HK-2 (cell line): ENCODE results near the gene FKBP11.
A peak's percentile ranks its signal among the peaks of the same experiment; 100 is the strongest.
"Not testable (repeated sequence)": the region's sequence is repeated elsewhere in the genome, so short reads cannot be mapped to it uniquely, and the experiment has no call there.

ENCODE experiments used
- DNase-seq: peaks from one replicate; pipeline ENCODE4 v3.0.0-alpha.2; 2018; ENCODE audit not compliant: unreplicated experiment

Gene FKBP11

GRCh38 chr12:48910196-48910595, 15.1 kb downstream of the FKBP11 start:
- no peak for DNase-seq

GRCh38 chr12:48909698-48910097, 15.6 kb downstream of the FKBP11 start:
- not testable (repeated sequence) for DNase-seq

- no peak for DNase-seq
Observed at GRCh38 chr12:48907245-48907644, 18.0 kb downstream of the FKBP11 start.

- DNase-seq, result peak; percentile 71
Observed at GRCh38 chr12:48903982-48904411, 21.3 kb downstream of the FKBP11 start.

- DNase-seq, result no peak
Observed at GRCh38 chr12:48903363-48903981, 21.8 kb downstream of the FKBP11 start.

GRCh38 chr12:48901278-48901677, 24.0 kb downstream of the FKBP11 start:
- no peak for DNase-seq

- no peak for DNase-seq
Observed at GRCh38 chr12:48899651-48900050, 25.6 kb downstream of the FKBP11 start.

GRCh38 chr12:48894271-48894670, 31.0 kb downstream of the FKBP11 start:
- DNase-seq, result no peak

GRCh38 chr12:48890657-48891418, 34.5 kb downstream of the FKBP11 start:
- peak; percentile 76 for DNase-seq

- DNase-seq, result no peak
Observed at GRCh38 chr12:48889679-48890078, 35.6 kb downstream of the FKBP11 start.

GRCh38 chr12:48883305-48884161, 41.8 kb downstream of the FKBP11 start:
- DNase-seq, result no peak

GRCh38 chr12:48882972-48883304, 42.4 kb downstream of the FKBP11 start:
- no peak for DNase-seq

GRCh38 chr12:48882315-48882687, 43.0 kb downstream of the FKBP11 start:
- no peak for DNase-seq

GRCh38 chr12:48881686-48882314, 43.5 kb downstream of the FKBP11 start:
- no peak for DNase-seq

- DNase-seq, result no peak
Observed at GRCh38 chr12:48880647-48881046, 44.6 kb downstream of the FKBP11 start.

GRCh38 chr12:48878548-48878947, 46.7 kb downstream of the FKBP11 start:
- no peak for DNase-seq

GRCh38 chr12:48875944-48876515, 49.3 kb downstream of the FKBP11 start:
- DNase-seq, result no peak

- DNase-seq, result not testable (repeated sequence)
Observed at GRCh38 chr12:48873534-48873933, 51.8 kb downstream of the FKBP11 start.

- no peak for DNase-seq
Observed at GRCh38 chr12:48873096-48873495, 52.2 kb downstream of the FKBP11 start.
